Ecto neural progenitor cell (in vitro differentiated cells): ENCODE data around the gene SERBP1.
A peak's percentile ranks its signal among the peaks of the same experiment; 100 is the strongest.
"Not testable (repeated sequence)": the region's sequence is repeated elsewhere in the genome, so short reads cannot be mapped to it uniquely, and the experiment has no call there.

Source experiments
- DNase-seq: peaks from one replicate; pipeline ENCODE4 v3.0.0-alpha.2; 2018; ENCODE audit warnings: low spot score

SERBP1 gene

DNA sequence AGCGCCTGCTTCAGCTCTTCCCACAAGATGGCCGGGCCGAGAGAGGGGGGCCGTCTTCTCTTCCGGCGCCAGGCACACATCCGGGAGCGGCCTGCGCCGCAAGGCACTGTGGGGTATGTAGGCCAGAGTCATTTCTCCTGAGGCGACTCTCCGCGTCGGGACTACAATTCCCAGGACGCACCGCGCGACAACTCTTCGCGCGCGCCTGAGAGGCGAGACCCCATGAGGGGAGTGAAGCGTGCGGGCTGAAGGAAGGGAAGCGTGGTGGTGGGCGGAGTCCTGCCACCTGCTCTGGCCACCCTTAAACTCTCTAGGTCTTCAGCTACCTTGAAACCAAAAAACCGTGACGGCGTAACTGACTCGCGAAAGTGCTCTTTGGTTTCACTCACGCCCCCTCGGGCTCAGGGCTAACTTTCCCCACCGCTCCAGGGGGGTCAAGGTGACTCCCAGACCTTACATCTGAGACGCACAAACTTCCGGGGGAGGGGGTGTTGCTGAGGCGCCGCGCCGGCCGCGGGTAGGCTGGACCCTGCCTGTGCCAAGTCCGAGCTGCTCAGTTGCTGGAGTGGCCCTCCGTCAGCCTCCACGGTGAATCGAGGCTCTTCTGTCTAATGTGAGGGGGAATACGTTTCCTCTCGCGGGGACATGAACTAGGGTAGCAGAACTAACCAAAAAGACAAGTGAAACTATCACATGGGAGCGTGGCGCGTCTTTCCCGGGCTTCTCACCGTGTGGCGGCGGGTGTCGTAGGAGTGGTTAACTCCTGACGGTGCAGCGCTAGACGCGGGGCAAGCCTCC, at the start of gene SERBP1:
TSS of gene SERBP1 (minus strand) at position 45 of the 798 bp plus-strand sequence. CDS start 102 bp downstream, outside the sequence.
- DNase-seq = peak; percentile 97

DNA sequence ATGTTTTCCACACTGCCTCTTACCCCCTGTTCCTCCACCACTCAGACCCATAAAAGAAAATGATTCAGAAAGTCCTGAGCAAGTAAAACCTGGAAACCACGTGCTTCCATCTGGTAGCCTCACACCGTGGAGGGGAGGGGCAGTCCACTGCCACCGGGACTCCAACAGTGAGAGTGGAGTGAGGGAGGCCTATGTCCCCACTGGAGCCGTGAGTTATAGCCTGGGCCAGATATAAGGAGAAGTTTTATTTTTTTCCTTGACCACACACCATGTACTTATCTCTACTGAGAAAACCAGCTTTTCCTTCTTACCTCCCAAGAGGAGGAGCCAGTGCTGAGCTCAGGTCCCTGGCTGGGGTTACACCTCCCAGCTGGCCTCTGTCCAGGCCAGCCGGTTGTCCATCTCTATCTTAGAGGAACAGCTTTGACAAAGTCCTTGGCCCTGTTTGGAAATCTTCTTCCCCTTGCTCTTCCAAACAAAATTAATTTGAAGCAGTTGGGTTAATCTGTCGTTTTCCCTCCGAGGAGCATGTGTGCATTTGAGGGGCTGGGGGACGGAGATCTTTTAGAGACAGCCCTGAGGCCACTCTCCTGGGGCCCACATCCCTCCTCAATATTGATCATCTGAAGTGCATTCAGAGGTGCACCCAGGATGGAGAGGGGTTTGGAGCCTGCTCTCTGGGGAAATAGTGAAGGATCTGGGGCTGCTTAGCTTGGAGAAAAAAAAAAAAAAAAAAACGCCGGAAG, 49.1 kb upstream of the SERBP1 start:
- no peak for DNase-seq

DNA sequence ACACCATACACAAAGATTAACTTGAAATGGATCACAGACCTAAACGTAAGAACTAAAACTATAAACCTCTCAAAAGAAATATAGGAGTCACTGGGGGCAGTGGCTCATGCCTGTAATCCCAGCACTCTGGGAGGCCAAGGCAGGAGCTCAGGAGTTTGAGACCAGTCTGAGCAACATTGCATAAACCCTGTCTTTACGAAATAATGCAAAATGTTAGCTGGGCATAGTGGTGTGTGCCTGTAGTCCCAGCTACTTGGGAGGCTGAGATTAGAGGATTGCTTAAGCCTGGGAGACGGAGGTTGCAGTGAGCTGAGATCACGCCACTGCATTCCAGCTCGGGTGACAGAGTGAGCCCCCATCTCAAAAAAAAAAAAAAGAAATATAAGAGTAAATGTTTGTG, 46.7 kb upstream of the SERBP1 start:
- DNase-seq = no peak

DNA sequence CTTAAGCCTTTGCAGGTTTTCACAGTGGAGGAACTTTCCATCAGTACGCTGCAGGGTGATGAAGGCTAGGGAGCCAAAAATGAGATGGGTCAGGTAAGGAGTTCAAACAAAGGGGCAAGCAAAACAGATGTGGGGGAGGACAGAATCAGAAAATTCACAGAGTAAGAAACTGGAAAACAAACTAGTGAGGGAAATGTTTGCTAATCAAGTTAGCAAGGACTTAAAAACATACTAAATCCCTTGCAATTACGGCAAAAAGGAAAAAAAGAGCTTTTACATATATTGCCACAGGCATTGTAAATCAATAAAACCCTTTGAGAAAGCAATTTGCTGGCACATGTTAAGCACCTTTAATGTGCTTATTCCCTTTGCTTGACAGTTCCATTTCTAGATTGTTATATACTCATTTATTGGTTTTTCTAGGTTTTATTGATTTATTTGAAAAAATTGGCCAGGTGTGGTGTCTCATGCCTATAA, 45.8 kb upstream of the SERBP1 start:
- DNase-seq = no peak

GRCh38 chr1:67472056-67472455, 41.9 kb upstream of the SERBP1 start:
- no peak for DNase-seq

DNA sequence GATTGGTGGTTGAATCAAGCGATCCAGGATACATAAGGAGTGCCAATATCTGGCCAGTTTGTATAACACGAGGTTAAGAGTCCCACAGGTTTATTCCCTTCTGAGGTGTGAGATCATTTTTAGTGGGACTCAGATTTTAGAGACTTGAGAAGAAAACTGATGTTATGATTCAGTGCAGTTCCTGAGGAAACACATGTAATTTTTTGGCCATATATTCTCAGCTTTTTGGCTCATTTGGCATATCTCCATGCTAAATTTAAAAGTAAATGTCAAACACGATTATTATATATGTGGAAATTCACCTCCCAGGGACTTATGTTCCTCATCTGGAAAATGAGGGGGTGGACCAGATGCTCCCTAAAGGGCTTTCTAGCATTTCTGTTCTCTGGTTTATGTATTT, 39.2 kb upstream of the SERBP1 start:
- DNase-seq = no peak

- no peak for DNase-seq
These were observed 38.0 kb upstream of the SERBP1 start for GRCh38 chr1:67468066-67468718.

DNA sequence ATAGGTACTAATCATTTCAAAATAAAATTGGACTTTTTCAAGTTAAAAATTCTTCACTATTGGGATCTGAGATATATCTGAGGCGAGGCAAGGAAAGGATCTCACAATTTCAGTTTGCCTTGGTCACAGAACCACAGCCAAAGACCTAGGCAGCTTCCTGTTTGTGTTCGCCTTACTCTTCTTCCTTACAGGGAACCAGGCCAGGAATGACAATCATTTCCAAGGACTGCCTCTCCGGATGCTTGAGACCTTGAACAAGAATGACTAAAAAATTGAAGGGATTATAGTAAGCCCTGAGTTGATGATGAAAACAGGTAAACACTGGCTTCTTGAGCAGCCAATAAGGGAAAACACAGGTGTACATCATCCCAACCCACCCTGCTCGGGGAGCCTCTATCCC, 35.2 kb upstream of the SERBP1 start:
- DNase-seq = no peak

DNA sequence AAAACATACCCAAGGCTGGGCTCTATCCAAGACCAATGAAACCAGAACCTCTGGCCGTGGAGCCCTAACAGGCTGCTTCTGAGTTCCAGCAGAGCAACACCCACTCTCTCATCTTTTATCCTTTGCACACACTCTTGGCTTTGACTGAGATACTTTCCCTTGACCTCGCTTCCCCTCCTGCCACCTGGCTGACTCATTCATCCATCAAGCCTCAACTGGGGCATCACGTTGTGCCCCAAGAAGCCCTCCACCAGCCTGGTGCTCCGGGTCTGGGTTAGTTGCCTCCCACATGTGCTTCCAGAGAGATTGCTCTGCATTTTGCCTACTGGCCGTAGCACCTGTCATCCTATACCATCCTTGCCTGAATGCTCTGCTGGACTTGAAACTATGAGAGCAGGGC, 34.5 kb upstream of the SERBP1 start:
- no peak for DNase-seq

DNA sequence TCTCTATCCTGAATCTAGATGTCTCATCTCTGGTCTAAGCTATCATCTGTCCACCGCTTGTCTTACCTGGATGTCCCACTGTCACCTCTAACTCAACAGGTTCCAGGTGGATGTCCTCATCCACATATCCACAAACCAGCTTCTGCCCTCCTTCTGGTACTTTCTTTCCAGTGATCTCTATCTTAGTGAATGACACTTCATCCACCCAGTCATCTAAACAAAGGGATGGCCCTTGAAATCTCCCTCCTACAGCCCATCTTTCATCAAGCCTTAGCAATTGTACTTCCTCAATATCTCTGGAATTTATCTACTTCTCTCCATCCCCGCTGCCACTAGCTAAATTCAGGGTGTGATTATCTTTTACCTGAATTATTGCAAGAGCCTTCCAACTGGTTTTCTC, 33.9 kb upstream of the SERBP1 start:
- DNase-seq = no peak

GRCh38 chr1:67463298-67463955, 33.2 kb upstream of the SERBP1 start:
- DNase-seq = peak; percentile 51

- DNase-seq = no peak
These were observed 30.7 kb upstream of the SERBP1 start for GRCh38 chr1:67460676-67461500.

GRCh38 chr1:67459068-67459467, 28.9 kb upstream of the SERBP1 start:
- no peak for DNase-seq

DNA sequence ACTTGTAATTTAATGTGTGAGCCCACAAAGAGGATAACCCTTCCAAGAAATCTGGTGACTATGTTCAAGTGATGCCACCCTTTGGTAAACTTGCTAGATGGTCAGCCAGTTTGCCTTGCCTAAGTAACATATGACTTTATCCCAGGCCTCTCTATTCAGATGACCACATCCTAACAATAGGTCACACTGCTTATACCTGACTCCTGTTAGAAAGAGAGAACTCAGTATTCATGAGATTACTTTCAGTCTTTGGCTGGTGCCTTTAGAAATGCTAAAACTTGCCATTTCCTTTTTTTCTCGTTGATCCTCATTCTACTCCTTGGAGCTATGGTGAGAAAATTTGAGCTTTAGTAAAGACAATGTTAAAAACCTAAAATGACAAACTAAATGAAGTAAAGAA, 28.5 kb upstream of the SERBP1 start:
- no peak for DNase-seq

DNA sequence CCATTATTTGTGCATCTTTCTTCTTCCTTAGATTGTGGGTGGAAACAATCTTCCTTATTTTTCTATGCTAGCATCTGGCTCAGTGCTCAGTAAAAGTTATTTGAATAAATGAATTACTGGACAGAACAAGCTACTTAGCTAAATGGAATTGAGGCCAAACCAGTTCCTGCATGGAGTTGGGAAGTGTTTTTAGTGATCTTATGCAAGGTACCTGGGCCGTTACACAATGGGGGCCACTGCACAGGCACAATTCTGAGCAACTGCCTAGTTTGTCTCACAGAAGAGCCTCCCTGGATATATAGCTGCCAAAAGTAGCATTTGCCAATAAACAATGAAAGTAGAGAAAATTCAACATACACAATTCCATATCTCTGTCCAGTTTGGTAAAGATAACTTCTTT, 27.0 kb upstream of the SERBP1 start:
- no peak for DNase-seq

DNA sequence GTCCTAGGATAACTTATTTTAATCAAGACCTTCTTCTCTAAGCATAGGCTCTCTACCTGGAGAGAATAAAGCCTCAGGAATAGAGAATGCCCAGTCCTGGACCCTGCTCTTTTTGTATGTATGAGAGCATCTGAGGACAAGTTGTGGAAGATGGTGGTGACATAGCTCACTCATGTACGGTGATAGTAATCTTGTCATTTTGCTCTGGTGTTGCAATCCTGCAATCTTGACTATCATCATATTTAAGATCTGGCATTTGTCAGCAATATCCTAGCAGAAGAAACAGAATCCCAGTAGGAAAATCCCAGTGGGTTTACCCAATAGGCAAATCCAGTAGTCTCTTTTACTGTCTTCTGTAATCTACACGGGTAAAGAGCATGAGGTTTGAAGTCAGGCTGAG, 21.6 kb upstream of the SERBP1 start:
- no peak for DNase-seq

DNA sequence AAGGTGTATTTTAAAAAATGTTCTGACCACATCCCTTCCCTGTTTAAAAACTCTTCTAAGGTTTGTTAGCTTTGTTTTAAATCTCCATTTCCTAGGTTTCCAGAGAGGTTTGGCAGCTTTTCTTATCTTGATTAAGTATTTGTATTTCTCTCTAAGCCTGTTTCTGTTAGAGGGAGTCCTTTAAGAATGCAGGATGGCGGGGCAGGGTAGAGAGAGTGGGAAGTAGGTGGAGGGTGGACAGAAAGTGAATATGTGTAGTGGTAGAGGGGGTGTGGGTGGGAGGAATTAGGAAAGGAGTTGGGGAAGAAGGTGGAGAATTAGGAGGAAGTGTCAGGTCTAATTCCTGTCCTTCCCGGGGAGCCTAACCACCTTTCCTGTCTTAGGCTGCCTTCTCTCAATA, 21.2 kb upstream of the SERBP1 start:
- no peak for DNase-seq

DNA sequence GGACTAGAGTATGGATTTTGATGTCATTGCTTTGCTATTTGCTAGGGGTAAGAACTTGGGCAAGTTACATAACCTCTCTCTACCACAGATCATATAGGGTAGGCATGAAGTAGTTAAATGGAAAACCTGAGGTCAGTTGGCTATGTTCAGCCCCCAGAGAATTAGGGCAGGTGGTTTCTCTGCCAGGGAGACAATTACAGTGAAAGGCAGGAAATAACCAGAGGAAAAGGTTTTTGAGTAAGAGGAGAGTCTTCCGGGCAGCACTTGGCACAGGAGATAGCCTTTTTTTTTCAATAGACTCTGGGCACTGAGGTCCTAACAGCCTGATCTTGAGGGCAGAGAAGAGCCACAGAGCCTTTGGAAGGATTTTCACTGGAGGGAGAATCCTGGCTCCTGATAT, 16.7 kb upstream of the SERBP1 start:
- DNase-seq = no peak

GRCh38 chr1:67446014-67446413, 15.8 kb upstream of the SERBP1 start:
- DNase-seq = not testable (repeated sequence)

DNA sequence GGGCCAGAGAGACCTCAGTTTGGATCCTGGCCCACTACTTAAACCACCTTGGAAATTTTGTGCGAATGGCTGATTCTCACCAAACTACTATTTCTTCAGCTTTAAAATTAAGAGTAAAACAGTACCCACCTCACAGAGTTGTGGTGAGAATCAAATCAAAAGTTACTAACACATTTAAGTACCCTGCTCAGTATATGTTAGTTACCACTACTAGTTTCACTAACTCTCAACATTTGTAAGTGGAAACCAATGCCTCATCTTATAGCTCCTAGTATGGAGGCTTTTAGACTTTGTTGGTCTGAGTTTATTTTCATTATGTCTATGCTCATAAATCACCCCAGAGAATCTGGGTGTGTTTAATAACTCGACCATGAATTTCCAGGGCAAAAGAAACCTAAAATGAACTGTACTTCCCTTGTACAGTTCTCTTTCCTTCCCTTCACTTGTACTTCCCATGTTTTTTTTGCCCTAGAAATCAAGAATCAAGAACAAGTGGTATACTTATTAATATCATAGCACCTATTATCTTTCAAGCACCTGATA, 11.6 kb upstream of the SERBP1 start:
- no peak for DNase-seq

GRCh38 chr1:67441183-67441582, 11.0 kb upstream of the SERBP1 start:
- DNase-seq = no peak
